GM23338 (cell line): ENCODE results near the gene RIPK4. TPM values are rescaled to one million over a fixed set of nuclear protein-coding genes. Genes with fewer than 3 reads are reported as not detected.
A peak's percentile ranks its signal among the peaks of the same experiment; 100 is the strongest.

ENCODE experiments used
- ATAC-seq: fragments of 200-7000 bp; cut with Tn5 transposase; 3 replicates; pipeline ENCODE4 v1.9.1; 2020
- DNase-seq: peaks from one replicate; pipeline ENCODE4 v3.0.0-alpha.2; 2015; ENCODE audit warnings: low spot score
- H2AFZ ChIP-seq: fragments of 200-600 bp; sonication (generic); 2 replicates; pipeline ENCODE4 v1.8.0; 2016; ENCODE audit warnings: antibody characterized with exemption, mild to moderate bottlenecking, moderate library complexity
- H3F3A ChIP-seq: fragments of 200-600 bp; sonication (generic); replicated peaks from 2 replicates; pipeline ENCODE4 v1.8.0; 2017; ENCODE audit warnings: antibody characterized with exemption, mixed run types, low read depth
- H3K27ac ChIP-seq: fragments of 200-600 bp; sonication (generic); 2 replicates; pipeline ENCODE4 v1.6.1; 2016; ENCODE audit warnings: low read depth
- H3K27me3 ChIP-seq: fragments of 200-600 bp; sonication (generic); 2 replicates; pipeline ENCODE4 v1.8.0; 2016; ENCODE audit warnings: mild to moderate bottlenecking, mixed run types, moderate library complexity; ENCODE audit not compliant: insufficient read depth
- H3K36me3 ChIP-seq: fragments of 200-600 bp; sonication (generic); 2 replicates; pipeline ENCODE4 v1.8.0; 2016; ENCODE audit warnings: mild to moderate bottlenecking; ENCODE audit not compliant: insufficient read depth
- H3K4me1 ChIP-seq: fragments of 200-600 bp; sonication (generic); 2 replicates; pipeline ENCODE4 v1.8.0; 2016; ENCODE audit warnings: mild to moderate bottlenecking, moderate library complexity; ENCODE audit not compliant: insufficient read depth
- H3K4me2 ChIP-seq: fragments of 200-600 bp; sonication (generic); 2 replicates; pipeline ENCODE4 v1.7.1; 2017; ENCODE audit warnings: mixed run types
- H3K4me3 ChIP-seq: fragments of 200-600 bp; sonication (generic); 2 replicates; pipeline ENCODE4 v1.6.1; 2016; ENCODE audit warnings: mixed run types
- H3K79me2 ChIP-seq: fragments of 200-600 bp; sonication (generic); replicated peaks from 2 replicates; pipeline ENCODE4 v1.8.0; 2017; ENCODE audit warnings: mild to moderate bottlenecking; ENCODE audit not compliant: insufficient read depth
- H3K9me2 ChIP-seq: fragments of 200-600 bp; sonication (generic); 2 replicates; pipeline ENCODE4 v1.8.0; 2017; ENCODE audit not compliant: insufficient read depth
- H4K20me1 ChIP-seq: fragments of 200-600 bp; sonication (generic); replicated peaks from 2 replicates; pipeline ENCODE4 v1.8.0; 2017; ENCODE audit warnings: mild to moderate bottlenecking; ENCODE audit not compliant: insufficient read depth
- H3K27ac Mint-ChIP-seq: 2 replicates; pipeline ENCODE4 v1.8.0; 2020; ENCODE audit warnings: inconsistent platforms, mild to moderate bottlenecking, moderate library complexity, mixed read lengths
- H3K27me3 Mint-ChIP-seq: 3 replicates; pipeline ENCODE4 v1.8.0; 2022; ENCODE audit warnings: low read depth, mild to moderate bottlenecking, moderate library complexity, mixed read lengths, inconsistent platforms; ENCODE audit not compliant: insufficient read depth, poor library complexity
- H3K36me3 Mint-ChIP-seq: 3 replicates; pipeline ENCODE4 v1.8.0; 2021; ENCODE audit warnings: low read depth, mild to moderate bottlenecking, inconsistent platforms, moderate library complexity, mixed read lengths
- H3K4me1 Mint-ChIP-seq: 3 replicates; pipeline ENCODE4 v1.8.0; 2020; ENCODE audit warnings: mild to moderate bottlenecking, inconsistent platforms, mixed read lengths
- H3K4me3 Mint-ChIP-seq: 3 replicates; pipeline ENCODE4 v1.8.0; 2021; ENCODE audit warnings: moderate library complexity, mild to moderate bottlenecking, inconsistent platforms, mixed read lengths
- H3K9me3 Mint-ChIP-seq: 3 replicates; pipeline ENCODE4 v1.8.0; 2020; ENCODE audit warnings: moderate library complexity, mild to moderate bottlenecking, inconsistent platforms, mixed read lengths
- CTCF ChIP-seq, 2 experiments: fragments of 200-600 bp in 1 of 2; sonication (generic) in 1 of 2; conservative IDR thresholded peaks; 2 replicates each; pipeline versions ENCODE4 v1.5.1 to v1.6.1; 2016 to 2017; ENCODE audit warnings: antibody characterized with exemption in 2 of 2, low read depth in 2 of 2, mild to moderate bottlenecking in 2 of 2, moderate library complexity in 1 of 2
- EZH2phosphoT487 ChIP-seq: fragments of 200-600 bp; sonication (generic); IDR thresholded peaks from one replicate; pipeline ENCODE4 v1.8.1; 2018; ENCODE audit warnings: antibody characterized with exemption; ENCODE audit not compliant: unreplicated experiment
- NANOG ChIP-seq: IDR thresholded peaks from 2 replicates; pipeline ENCODE4 v1.6.1; 2016; ENCODE audit warnings: antibody characterized with exemption, borderline replicate concordance
- POLR2AphosphoS5 ChIP-seq: IDR thresholded peaks from 2 replicates; pipeline ENCODE4 v1.6.1; 2016; ENCODE audit warnings: antibody characterized with exemption, low read depth
- STAT1 ChIP-seq: IDR thresholded peaks from one replicate; pipeline ENCODE4 v1.6.1; 2016; ENCODE audit warnings: antibody characterized with exemption; ENCODE audit not compliant: unreplicated experiment
- ZNF462 ChIP-seq: fragments of 250-450 bp; sonication (Bioruptor Pico); IDR thresholded peaks from 2 replicates; pipeline ENCODE4 v1.5.0; 2020; ENCODE audit warnings: mild to moderate bottlenecking, moderate library complexity
- polyA plus RNA-seq: library from polyadenylated mRNA; unstranded; fragments of >200 nt; fragmentation: Nextera tagmentation; extraction: Ambion mirVana; gene quantifications from 2 replicates; pipeline ENCODE4 v1.2.1, GENCODE V29; 2016
- total RNA-seq: library from RNA; depleted of rRNA; stranded (reverse); fragments of >200 nt; shearing (Covaris generic); gene quantifications from 2 replicates; pipeline ENCODE4 v1.2.3, GENCODE V29; 2014

The RIPK4 gene
- total and polyA plus RNA-seq, 2 experiments from 2014 or later, result 2.5 to 9.9 TPM

GRCh38 chr21:41795726-41796125 is 28.9 kb upstream of the RIPK4 start:
- no peak overlapping the region for H3K4me3 ChIP-seq
- no peak for TF ChIP-seq CTCF (conservative IDR thresholded peaks at IDR 0.05; ENCODE audit: low read depth in 2 of 2)
- TF ChIP-seq ZNF462 (CRISPR knock-in tag), result no peak
- no peak for TF ChIP-seq EZH2phosphoT487
- no peak for TF ChIP-seq NANOG
- no peak for TF ChIP-seq STAT1
- TF ChIP-seq POLR2AphosphoS5, result no peak
- no peaks in the 10 kb centered on the region for H4K20me1 ChIP-seq
- no peak for DNase-seq
- Mint-ChIP-seq H3K27ac (no peak overlapping the region), H3K4me3 (no peak overlapping the region), H3K27me3 (peaks cover 3% of the 10 kb centered on the region), H3K36me3 (peaks cover 25% of the 10 kb centered on the region; the same call in 2 of the 3 replicates), H3K9me3 (peaks cover 30% of the 10 kb centered on the region), H3K4me1 (peaks cover 13% of the 10 kb centered on the region; the same call in 2 of the 3 replicates)
- peaks cover 4% of the 10 kb centered on the region; the same call in 1 of the 2 replicates for H3K36me3 ChIP-seq
- no peaks in the 10 kb centered on the region for H3K9me2 ChIP-seq
- ATAC-seq, result peak; percentile 40; the same call in 1 of the 3 replicates
- no peak overlapping the region for H2AFZ ChIP-seq
- H3K4me2 ChIP-seq, result no peak overlapping the region
- H3K4me1 ChIP-seq, result peaks cover 7% of the 10 kb centered on the region; the same call in 1 of the 2 replicates
- H3F3A ChIP-seq, result no peaks in the 10 kb centered on the region
- no peaks in the 10 kb centered on the region for H3K27me3 ChIP-seq
- H3K79me2 ChIP-seq, result no peaks in the 10 kb centered on the region
- no peak overlapping the region for H3K27ac ChIP-seq
